GM23248 (cell line): Measurements from ENCODE around the gene SNAPC4.

Experiments used
- EZH2 ChIP-seq: fragments of 200-600 bp; sonication (generic); IDR thresholded peaks from 2 replicates; pipeline ENCODE4 v1.6.1; 2018; ENCODE audit warnings: antibody characterized with exemption, mild to moderate bottlenecking; ENCODE audit not compliant: insufficient read depth, poor library complexity, severe bottlenecking
- EZH2phosphoT487 ChIP-seq: fragments of 200-600 bp; sonication (generic); IDR thresholded peaks from 2 replicates; pipeline ENCODE4 v1.6.1; 2018; ENCODE audit warnings: antibody characterized with exemption, moderate library complexity, mild to moderate bottlenecking, low read depth; ENCODE audit not compliant: insufficient read depth

GRCh38 chr9:136367296-136368145 lies 32.4 kb downstream of the SNAPC4 start:
- no peak for TF ChIP-seq EZH2
- no peak for TF ChIP-seq EZH2phosphoT487
